HG02981 (cell line): ENCODE measurements around the gene CDCA5.
"Not testable (repeated sequence)": the region's sequence is repeated elsewhere in the genome, so short reads cannot be mapped to it uniquely, and the experiment has no call there.

Source experiments
- ATAC-seq: cut with Tn5 transposase; IDR thresholded peaks from one replicate; pipeline ENCODE4 v1.9.1; 2021; ENCODE audit warnings: mild to moderate bottlenecking, moderate library complexity; ENCODE audit not compliant: unreplicated experiment

Gene CDCA5

DNA sequence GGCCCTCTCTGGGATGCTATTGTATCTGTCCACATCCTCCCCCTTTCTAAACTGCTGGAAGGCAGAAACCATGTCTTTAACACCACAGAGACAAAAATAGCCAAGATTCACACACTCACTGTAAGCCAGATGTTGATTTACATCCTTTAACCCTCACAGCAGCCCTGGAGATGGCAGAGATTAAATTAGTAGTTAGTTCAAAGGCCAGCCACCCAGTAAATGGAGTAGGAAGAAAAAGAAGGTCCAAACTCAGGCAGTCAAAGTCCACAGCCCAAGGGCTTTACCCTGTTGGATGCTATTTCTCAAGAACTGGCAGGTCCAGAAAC is 35.8 kb upstream of the CDCA5 start:
- no peak for ATAC-seq

DNA sequence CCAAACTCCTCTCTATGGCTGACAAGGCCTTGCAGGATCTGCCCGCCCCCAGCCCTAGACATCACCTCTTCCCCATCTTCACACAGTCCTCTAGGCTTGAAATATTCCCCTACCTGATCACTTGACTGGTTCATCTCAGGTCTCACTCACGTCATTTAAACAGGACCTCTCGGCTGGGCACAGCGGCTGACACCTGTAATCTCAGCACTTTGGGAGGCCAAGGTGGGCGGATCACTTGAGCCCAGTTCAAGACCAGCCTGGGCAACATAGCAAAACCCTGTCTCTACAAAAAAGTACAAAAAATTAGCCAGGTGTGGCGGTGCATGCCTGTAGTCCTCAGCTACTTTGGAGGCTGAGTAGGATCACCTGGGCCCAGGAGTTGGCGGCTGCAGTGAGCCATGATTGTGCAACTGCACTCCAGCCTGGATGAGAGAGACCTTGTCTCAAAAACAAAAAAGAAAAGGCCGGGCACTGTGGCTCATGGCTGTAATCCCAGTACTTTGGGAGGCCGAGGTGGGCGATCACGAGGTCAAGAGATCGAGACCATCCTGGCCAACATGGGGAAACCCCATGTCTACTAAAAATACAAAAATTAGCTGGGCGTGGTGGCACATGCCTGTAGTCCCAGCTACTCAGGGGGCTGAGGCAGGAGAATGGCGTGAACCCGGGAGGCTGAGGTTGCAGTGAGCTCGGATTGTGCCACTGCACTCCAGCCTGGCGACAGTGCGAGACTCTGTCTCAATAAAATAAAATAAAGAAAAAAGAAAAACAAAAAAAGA is 35.2 kb upstream of the CDCA5 start:
- ATAC-seq = not testable (repeated sequence)

DNA sequence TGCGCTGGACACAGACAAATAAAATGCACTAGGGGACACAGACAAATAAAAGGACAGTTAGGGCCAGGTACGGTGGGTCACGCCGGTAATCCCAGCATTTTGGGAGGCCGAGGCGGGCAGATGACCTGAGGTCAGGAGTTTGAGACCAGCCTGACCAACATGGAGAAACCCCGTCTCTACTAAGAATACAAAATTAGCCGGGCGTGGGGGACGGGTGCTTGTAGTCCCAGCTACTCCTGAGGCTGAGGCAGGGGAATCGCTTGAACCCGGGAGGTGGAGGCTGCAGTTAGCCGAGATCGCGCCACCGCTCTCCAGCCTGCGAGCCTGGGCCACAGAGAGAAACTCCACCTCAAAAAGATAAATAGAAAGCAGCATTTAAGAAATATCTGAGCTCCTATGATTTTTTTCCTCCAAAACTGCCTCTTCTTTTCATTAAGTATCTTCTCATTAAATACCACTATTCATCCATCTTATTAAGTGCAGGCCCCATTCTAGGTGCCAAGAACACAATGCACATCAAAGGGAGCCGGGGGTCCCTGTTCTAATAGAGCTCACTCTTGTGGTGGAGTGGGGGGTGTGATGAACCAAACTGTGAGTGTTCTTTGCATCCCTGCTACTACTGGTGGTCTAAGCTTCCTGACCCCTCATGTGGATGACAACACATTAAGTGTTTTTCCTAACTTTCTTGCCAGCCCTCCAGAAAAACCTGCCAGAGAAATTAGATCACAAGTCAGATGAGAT is 34.4 kb upstream of the CDCA5 start:
- no peak for ATAC-seq

DNA sequence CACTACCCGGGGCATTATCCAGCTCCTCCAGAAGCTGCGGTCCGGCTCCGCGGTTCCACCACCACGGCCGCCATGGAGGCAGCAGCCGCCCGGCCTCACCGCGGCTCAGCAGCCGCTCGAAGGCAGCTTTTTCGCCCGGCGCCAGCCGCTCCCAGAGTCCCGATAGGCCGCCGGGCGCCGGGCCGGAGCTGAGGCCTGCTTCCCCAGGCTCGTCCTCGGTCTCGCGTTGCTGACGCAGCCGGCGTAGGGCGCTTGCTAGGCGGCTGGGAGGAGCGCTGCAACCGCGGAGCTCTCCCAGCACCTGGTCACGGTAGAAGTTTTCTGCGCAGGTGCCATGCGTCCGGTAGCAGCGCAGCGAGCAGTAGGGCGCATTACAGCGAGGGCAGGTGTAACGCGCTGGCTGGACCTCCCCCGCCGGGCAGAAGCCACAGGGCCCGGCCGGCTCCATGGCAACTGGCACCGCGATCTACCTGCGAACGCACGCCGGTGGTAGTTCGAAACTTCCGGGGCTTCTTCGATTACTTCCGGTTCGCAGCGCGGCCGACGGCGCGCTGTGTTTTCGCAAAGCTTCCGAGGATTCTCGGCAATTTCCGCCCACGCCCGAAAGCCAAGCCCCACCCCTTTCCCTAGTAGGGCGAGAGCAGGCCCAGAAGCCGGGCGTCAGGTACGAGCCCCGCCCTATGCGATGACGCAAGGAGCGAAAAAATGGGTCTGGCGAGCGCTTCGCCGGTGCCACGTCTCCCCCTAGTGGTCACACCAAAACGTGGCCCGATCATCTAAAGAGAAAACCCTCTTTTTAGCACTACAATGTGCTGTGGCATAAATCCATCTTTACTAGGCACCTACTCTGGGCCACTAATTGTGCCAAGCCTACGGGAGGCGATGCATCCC is 33.6 kb upstream of the CDCA5 start, which contains the start of gene ZNHIT2:
Gene ZNHIT2 (minus strand): TSS at position 496 of the 891 bp plus-strand sequence. CDS start 48 bp downstream, at position 448.
- peak; percentile 59 for ATAC-seq

DNA sequence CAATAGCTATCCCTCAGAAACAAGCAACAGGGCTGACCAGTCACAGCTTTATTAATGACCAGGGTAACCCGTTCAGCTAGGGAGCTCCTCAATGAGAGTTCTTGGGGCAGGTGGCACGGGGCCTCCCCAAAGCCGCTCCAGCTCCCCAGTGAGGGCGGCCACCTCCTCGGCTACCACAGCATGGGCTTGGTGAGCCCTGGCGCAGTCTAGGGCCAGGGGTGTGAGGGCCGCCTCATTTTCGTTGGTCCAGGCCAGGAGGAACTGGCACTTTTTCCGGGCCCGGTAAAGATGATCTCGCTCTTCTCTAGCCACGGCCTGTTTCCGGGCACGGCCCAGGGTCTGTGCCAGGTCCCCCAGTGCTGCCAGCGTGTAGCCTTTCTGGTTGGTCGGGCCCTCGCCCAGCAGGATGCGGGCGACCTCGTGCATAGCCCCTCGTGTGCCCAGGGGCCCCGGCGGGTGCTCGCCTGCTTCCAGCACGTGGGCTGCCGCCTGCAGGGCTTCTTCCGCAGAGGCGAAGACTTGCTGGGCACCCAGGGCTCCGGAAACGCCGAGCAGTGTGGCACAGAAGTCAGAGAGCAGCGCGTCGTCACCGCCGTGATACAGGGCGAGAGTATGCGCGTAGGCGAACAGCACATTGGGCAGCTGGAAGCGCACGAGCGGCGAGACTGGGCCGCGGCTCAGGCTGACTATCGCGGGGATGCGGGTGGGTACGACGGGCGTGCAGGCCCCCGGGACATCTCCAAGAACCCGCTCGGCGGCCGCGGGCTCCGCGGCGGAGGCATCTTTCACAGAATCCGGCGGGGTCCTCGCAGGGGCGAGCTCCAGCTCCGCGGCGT is 32.7 kb upstream of the CDCA5 start:
- no peak for ATAC-seq

DNA sequence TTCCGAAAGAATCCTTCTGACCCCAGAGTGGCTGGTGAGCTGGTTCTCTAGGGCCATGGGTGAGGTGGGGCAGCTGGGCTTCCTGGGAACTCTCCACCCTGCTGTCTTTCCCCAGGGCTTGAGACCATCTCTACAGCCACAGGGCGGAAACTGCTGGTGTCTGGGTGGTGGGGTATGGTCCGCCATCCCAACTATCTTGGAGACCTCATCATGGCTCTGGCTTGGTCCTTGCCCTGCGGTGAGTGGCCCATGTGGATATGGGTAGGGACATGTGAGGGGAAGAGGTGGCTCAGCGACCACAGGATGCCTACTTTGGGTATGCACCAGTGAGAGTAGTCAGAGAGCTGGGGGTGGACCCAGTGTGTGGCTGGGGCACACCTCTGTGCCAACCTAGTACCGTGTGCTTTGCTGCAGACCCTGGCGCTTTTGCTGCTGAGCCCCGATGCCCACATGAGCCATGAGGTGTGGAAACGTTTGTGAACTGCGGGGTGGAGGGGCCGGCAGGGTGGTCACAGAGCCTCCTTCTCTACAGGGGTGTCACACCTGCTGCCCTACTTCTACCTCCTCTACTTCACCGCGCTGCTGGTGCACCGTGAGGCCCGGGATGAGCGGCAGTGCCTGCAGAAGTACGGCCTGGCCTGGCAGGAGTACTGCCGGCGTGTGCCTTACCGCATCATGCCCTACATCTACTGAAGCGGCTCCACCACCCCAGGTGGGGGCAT is 31.7 kb upstream of the CDCA5 start:
- no peak for ATAC-seq

DNA sequence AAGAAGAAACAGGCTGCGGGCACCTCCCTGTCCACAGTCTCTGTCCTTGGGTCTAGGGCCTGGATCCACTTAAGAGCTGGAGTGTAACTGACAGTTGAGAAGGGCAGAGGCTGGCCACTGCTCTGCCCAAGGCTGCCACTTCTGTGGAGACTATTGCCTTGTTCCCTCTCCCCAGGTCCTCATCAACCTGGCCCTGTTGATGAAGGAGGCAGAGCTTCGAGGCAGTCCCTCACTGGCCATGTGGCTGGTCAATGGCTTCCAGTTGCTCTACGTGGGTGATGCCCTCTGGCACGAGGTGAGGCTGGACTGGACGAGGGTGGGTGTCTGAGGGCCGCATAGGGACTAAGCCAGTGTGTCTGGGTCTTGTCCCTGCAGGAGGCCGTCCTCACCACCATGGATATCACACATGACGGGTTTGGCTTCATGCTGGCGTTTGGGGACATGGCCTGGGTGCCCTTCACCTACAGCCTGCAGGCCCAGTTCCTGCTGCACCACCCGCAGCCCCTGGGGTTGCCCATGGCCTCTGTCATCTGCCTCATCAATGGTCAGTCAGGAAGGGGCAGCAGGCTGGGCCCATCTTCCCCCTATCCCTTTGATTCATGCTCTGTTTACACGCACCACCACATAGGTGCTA is 30.8 kb upstream of the CDCA5 start:
- no peak for ATAC-seq

DNA sequence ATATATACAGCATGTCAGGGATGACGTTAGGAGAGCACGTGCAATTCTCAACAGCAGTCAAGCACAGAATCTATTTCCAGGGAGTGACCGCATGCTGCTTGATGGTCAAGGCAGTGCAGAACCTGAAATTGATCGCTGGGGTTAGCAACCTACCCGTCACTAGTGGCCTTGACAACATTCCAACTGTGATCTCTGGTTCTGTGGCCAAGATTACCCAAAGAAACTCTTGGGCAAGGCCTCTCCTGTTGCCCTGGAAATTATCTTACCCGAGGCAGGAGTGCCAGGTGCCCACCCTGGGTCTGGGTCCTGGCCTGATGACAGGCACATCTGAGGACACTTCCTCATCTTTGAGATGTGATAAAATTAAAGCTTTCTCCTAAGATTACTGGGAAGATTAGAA is 30.0 kb upstream of the CDCA5 start:
- no peak for ATAC-seq

DNA sequence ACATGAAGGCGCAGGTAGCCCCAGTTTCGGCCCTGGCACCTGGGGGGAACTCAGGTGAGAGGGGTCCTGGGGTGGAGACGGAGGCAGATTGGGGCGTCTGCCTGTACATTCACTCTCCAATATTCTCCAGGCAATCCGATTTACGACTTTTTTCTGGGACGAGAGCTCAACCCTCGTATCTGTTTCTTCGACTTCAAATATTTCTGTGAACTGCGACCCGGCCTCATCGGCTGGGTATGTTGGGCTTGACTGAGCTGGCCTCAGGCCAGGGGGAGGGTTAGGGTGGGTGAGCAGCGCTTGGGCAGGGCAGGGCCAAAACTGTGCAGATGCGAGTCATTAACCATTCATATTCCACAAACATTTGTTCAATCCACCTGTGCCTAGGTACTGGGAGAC is 29.5 kb upstream of the CDCA5 start:
- ATAC-seq = no peak

DNA sequence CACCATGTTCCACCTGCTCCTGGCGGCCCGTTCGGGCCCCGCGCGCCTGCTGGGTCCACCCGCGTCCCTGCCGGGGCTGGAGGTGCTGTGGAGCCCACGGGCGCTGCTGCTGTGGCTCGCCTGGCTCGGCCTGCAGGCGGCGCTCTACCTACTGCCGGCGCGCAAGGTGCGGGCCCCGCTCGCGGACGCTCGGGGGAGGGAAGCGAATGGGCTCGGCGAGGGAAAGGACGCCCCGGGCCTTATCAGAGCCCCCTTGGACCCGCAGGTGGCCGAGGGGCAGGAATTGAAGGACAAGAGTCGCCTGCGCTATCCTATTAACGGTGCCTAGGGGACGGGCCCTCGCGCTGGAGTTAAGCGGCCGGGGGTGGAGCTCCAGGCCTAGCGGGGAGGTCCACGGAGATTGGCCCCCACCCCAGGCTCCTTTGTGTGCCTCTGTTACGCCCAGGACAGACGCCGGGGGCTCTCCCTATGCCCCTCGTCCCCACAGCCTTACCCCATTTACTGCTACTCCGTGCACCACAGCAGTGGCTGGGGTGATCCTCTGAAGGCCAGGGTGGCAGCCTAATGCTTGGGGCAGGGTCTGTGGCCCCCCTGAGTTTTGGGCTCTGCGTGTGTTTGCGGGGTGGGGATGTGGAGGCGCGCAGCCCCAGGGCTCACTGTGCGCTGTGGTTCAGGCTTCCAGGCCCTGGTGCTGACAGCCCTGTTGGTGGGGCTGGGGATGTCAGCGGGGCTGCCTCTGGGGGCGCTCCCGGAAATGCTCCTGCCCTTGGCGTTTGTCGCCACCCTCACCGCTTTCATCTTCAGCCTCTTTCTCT is 28.9 kb upstream of the CDCA5 start:
- no peak for ATAC-seq

DNA sequence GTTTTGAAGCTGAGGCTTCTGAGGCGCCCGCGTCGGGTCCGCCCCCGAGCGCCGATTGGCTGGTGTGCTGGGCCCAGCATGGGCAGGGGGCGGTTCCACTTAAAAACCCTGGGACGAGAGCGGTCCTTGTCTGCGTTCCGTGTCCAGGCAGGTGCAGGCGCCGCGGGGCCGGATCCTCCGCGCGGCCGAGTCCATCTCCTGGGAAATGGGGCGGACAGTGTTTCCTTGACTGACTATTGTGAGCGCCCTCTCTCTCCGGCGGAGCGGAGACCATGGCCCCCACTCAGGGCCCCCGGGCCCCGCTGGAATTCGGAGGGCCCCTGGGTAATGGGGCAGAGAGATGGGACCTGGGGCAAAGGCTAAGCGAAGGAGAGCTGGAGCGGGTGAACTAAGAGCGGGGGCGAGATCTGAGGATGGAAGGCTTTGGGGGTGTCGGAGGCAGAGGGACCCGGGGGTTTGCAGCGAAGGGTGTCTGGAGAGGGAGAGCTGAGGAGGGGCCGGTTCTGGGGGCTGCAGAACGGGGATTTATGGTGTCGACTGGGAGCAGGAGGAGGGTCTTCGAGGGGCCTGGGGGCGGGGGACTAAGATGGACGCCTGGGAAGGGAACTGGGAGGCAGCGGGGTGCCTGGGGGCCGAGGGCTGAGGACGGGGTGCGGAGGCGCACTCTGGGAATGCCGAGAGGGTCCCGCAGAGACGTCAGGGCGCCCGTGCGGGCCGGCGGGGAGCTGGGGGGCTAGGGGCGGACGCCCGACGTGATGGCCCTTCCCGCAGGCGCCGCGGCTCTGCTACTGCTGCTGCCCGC is 28.1 kb upstream of the CDCA5 start, which contains the start of gene TM7SF2:
Gene TM7SF2 (plus strand): TSS at position 129 of the 802 bp plus-strand sequence. CDS start 144 bp downstream, at position 273.
- ATAC-seq = peak; percentile 60

DNA sequence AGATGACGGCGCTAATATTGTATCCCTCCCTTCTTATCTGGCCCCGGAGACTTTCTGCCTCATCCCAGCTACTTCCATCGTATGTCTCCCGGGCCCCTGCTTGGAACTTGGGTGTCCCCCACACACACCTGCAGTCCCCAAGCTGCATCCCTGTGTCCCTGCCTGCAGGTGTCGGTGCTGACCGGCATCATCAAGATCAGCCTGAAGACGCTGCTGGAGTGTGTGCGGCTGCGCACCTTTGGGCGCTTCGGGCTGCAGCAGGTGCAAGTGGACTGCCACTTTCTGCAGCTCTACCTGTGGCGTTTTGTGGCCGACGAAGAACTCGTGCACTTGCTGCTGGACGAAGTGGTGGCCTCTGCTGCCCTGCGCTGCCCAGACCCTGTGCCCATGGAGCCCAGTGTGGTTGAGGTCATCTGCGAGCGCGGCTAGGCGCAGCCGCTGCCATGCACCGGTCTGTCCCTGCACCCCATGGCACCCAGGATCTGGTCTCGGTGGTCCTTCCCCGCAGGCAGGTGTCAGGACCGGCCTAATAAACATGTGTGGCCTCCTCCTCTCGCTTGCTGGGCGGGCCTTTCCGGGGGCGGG is 27.4 kb upstream of the CDCA5 start:
- no peak for ATAC-seq

DNA sequence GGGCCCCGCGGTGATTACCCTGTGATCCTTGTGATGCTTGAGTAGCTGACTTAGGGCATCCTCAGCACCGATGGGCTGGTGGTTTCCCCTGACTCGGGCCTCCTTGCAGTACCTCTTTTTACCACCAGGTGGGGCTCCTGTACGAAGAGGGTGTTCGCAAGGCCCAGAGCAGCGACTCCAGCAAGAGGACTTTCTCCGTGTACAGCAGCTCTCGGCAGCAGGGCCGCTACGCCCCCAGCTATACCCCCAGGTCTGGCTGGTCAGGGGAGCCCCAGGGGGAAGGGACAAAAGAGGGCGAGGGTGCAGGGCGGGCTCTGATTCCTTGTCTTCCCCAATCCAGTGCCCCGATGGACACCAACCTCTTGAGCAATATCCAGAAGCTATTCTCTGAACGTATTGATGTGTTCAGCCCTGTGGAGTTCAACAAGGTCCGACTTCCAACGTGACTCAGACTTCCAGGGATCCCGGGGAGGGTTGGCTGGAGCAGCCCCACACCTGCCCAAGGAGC is 26.6 kb upstream of the CDCA5 start:
- no peak for ATAC-seq

DNA sequence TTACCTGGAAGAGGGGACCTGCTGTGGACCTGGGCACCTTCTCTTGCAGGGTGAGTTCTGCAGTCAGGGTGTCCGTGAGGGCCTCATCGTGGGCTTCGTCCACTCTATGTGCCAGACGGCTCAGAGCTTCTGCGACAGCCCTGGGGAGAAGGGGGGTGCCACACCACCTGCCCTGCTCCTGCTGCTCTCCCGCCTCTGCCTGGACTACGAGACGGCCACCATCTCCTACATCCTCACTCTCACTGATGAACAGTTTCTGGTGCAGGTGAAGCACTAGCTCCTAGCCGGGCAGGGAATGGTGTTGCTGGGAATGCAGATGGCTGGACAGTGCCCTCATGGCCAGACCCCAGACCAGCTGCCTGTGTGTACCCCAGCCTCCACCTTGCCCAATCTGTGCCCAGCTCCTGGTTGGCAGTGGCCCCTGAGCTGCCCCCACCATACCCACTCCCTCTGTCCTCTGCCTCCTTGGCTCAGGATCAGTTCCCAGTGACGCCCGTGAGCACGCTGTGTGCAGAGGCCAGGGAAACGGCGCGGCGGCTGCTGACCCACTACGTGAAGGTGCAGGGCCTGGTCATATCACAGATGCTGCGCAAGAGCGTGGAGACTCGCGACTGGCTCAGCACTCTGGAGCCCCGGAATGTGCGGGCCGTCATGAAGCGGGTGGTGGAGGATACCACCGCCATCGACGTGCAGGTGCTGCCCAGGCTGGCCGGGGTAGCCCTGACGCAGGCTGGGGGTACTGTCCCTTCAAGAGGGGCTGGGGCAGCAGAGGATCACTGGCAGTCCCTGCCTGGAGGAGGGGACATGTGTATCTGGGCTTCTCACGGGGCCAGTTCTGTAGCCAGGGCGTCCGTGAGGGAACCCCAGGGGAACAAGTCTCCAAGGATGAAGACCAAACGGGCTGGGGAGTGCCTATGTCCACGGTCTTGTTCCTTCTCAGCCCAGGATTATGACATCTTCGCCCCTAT is 25.7 kb upstream of the CDCA5 start:
- no peak for ATAC-seq

DNA sequence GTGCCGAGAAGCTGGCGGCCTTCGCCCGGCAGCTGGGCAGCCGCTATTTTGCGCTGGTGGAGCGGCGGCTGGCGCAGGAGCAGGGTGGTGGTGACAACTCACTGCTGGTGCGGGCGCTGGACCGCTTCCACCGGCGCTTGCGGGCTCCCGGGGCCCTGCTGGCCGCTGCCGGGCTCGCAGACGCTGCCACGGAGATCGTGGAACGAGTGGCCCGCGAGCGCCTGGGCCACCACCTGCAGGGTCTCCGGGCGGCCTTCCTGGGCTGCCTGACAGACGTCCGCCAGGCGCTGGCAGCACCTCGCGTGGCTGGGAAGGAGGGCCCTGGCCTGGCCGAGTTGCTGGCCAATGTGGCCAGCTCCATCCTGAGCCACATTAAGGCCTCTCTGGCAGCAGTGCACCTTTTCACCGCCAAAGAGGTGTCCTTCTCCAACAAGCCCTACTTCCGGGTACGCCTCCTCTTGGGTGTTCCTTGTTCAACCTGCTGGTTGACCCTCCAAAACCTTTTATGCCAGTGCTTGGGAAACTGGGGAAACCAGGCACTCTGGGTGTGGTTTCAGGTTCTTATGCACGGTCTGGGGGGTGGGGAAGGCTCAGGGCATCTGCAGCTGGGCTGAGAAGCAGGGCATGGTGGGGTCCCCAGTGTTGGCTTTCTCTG is 24.8 kb upstream of the CDCA5 start:
- ATAC-seq = no peak
